Motor neuron (in vitro differentiated cells): ENCODE results near the gene NUP93. TPM values are rescaled to one million over a fixed set of nuclear protein-coding genes. Genes with fewer than 3 reads are reported as not detected.
"Not testable (repeated sequence)": the region's sequence is repeated elsewhere in the genome, so short reads cannot be mapped to it uniquely, and the experiment has no call there.

ENCODE experiments used
- ATAC-seq, 8 experiments: fragments of 200-7000 bp; cut with Tn5 transposase; replicated peaks in 6 of 8; 2 replicates each; pipeline ENCODE4 v1.8.0; 2021; ENCODE audit warnings: mild to moderate bottlenecking in 8 of 8, moderate library complexity in 8 of 8
- H3K27ac ChIP-seq, 2 donors: fragments of 250-450 bp; sonication (Bioruptor Pico); 2 replicates each; pipeline ENCODE4 v1.9.0; 2021; ENCODE audit warnings: antibody characterized with exemption in 2 of 2, mild to moderate bottlenecking in 2 of 2, moderate library complexity in 1 of 2
- H3K4me1 ChIP-seq, 2 donors: fragments of 250-450 bp; sonication (Bioruptor Pico); replicated peaks in 1 of 2; 2 replicates each; pipeline ENCODE4 v1.6.1; 2021; ENCODE audit warnings: antibody characterized with exemption in 2 of 2, mild to moderate bottlenecking in 2 of 2, moderate library complexity in 1 of 2
- H3K4me3 ChIP-seq, 5 donors: fragments of 250-450 bp; sonication (Bioruptor Pico); 2 replicates each; pipeline ENCODE4 v1.9.0; 2021; ENCODE audit warnings: antibody characterized with exemption in 5 of 5, mild to moderate bottlenecking in 5 of 5, moderate library complexity in 4 of 5
- WGBS, 10 experiments: fragments of 450-650 bp; shearing (Covaris generic); methylation state at CpG; one replicate each; pipeline ENCODE4 v1.0.0; 2022; 5-methylcytosine and 5-hydroxymethylcytosine counted together
- in situ Hi-C, 9 experiments: fragments of 400-800 bp; cut with MboI; loops; one replicate each; pipeline ENCODE4 v1.15.0; 2021; ENCODE audit warnings: low sequenced_read_pairs in 9 of 9, low pct_unique_long_range_greater_than_20kb in 2 of 9; ENCODE audit not compliant: unreplicated experiment in 9 of 9
- total RNA-seq, 8 experiments: library from RNA; unstranded; fragments of 300-600 nt; gene quantifications; 2 replicates each; pipeline versions ENCODE4 v1.2.3 to v1.2.4, GENCODE V29; 2022

The NUP93 gene
- total RNA-seq, 8 experiments from 2014 or later, result 48.6 to 123 (median 95.5) TPM

DNA sequence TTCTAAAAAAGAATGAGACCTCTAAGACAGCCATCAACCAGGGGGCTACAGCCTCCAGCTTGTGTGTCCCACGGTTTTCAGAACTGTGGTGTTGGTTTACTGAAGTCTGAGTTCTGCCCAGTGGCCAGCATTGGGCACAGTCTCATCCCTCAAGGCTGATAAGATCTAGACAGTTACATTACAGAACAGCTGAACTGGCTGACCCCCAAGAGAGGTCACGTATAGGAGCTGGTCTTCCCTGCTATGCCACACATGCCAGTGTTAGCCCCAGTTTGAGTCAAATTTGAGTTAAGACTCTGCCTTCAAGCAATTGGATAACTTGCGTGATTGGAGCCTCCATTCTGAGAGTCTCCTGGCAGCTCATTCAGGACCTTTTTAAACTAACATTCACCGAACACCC, 14.8 kb upstream of the NUP93 start:
- in situ Hi-C loops, result no loop called here
- no peak overlapping the region for H3K4me3 ChIP-seq
- H3K27ac ChIP-seq, result no peak overlapping the region
- ATAC-seq, result no peak
- H3K4me1 ChIP-seq, result no peaks in the 10 kb centered on the region
- 21 to 100% (median 83%) methylated on average over 1 to 4 of the region's 4 CpGs; no CpG with 5 or more reads in 3 of the 10 experiments for WGBS, 10 experiments

DNA sequence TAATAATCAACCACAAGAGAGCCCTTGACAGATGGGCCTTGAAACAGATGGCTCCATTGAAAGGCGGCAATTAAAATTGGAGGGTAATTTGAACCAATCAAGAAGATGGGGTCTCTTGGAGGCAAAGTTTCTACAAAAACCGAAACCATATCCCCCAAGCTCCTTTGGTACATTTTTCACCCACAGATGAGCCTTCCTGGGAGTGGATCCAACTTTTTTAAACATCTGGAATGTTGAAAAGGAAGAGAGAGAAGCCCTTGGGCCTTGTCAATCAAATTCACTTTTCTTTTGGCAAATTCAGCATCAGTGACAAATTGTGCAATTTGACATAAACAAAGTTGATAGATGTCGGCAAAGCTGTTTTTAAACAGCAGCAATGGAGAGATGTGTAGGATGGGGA, 13.2 kb upstream of the NUP93 start:
- Histone ChIP-seq H3K4me1 (no peaks in the 10 kb centered on the region), H3K4me3 (no peak overlapping the region), H3K27ac (no peak overlapping the region)
- ATAC-seq, result no peak
- 31 to 100% (median 73%) methylated on average over 1 to 3 of the region's 3 CpGs; no CpG with 5 or more reads in 1 of the 10 experiments for WGBS, 10 experiments
- in situ Hi-C loops, result no loop called here

DNA sequence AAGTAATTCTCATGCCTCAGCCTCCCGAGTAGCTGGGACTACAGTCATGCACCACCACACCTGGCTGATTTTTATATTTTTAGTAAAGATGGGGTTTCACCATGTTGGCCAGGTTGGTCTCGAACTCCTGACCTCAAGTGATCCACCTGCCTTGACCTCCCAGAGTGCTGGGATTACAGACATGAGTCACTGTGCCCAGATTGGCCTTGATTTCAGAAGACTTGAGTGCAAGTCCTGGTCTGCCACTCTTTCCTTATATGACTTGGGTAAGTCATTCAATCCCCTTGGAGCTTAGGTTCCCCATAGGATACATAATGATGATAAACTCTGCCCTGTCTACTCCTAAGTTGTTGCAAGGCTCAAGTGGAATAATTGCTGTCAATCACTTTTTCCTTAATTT, 12.4 kb upstream of the NUP93 start:
- 40 to 100% (median 100%) methylated on average over 1 of the region's 2 CpGs; no CpG with 5 or more reads in 5 of the 10 experiments for WGBS, 10 experiments
- ATAC-seq, in situ Hi-C loops: not testable (repeated sequence)

GRCh38 chr16:56722200-56722842, 7.6 kb upstream of the NUP93 start:
- 0 to 100% (median 76%) methylated on average over 1 to 5 of the region's 5 CpGs; no CpG with 5 or more reads in 1 of the 10 experiments for WGBS, 10 experiments
- H3K4me1 ChIP-seq, result no peaks in the 10 kb centered on the region
- no peak overlapping the region for H3K4me3 ChIP-seq
- ATAC-seq, result no peak
- no peak overlapping the region for H3K27ac ChIP-seq
- in situ Hi-C loops, result no loop called here

More for the DNA sequence above, 12.4 kb upstream of the NUP93 start:
- H3K4me3 ChIP-seq, H3K27ac ChIP-seq, H3K4me1 ChIP-seq: not testable (repeated sequence)

- no peak overlapping the region for H3K27ac ChIP-seq
- ATAC-seq, result no peak
- in situ Hi-C loops, result no loop called here
- H3K4me3 ChIP-seq, result no peak overlapping the region
- H3K4me1 ChIP-seq, result peaks cover 5 to 7% of the 10 kb centered on the region in 2 donors
- 27 to 95% (median 82%) methylated on average over 1 to 3 of the region's 3 CpGs; no CpG with 5 or more reads in 3 of the 10 experiments for WGBS, 10 experiments
Observed at GRCh38 chr16:56724191-56724590, 5.7 kb upstream of the NUP93 start.

DNA sequence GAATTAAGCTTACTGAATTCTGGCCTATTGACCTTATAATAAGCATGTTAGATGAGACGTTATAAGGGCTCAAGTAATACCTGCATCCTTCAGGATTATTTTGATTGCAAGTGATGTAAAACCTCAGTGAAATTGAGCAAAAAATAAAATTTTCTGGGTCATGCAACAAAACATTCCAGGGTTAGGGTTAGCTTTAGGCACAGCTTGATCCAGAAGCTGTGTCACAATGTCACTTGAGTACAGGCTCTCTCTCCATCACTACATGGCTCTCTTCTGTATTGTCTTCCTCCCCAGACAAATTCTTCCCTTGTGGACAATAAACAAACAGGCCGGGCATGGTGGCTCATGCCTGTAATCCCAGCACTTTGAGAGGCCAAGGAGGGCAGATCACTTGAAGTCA, 3.6 kb upstream of the NUP93 start:
- H3K4me1 ChIP-seq, result peaks cover 12 to 13% of the 10 kb centered on the region in 2 donors
- H3K4me3 ChIP-seq, result no peak overlapping the region
- in situ Hi-C loops, result no loop called here
- no peak overlapping the region for H3K27ac ChIP-seq
- WGBS, 10 experiments, result 30 to 100% (median 89%) methylated on average over 1 to 2 of the region's 2 CpGs; no CpG with 5 or more reads in 1 of the 10 experiments
- no peak for ATAC-seq

- H3K4me3 ChIP-seq, result no peak overlapping the region
- peaks cover 12 to 13% of the 10 kb centered on the region in 2 donors for H3K4me1 ChIP-seq
- 40 to 93% (median 79%) methylated on average over 1 to 6 of the region's 6 CpGs; no CpG with 5 or more reads in 2 of the 10 experiments for WGBS, 10 experiments
- no peak for ATAC-seq
- H3K27ac ChIP-seq, result no peak overlapping the region
- in situ Hi-C loops, result no loop called here
Observed at GRCh38 chr16:56726926-56727325, 3.0 kb upstream of the NUP93 start.

GRCh38 chr16:56728027-56728426, 1.9 kb upstream of the NUP93 start:
- H3K27ac ChIP-seq, result no peak overlapping the region
- ATAC-seq, result no peak
- no peak overlapping the region for H3K4me3 ChIP-seq
- WGBS, 10 experiments, result 83 to 100% (median 94%) methylated on average over 1 of the region's 1 CpG; no CpG with 5 or more reads in 6 of the 10 experiments
- H3K4me1 ChIP-seq, result peaks cover 12 to 13% of the 10 kb centered on the region in 2 donors
- in situ Hi-C loops, result no loop called here

DNA sequence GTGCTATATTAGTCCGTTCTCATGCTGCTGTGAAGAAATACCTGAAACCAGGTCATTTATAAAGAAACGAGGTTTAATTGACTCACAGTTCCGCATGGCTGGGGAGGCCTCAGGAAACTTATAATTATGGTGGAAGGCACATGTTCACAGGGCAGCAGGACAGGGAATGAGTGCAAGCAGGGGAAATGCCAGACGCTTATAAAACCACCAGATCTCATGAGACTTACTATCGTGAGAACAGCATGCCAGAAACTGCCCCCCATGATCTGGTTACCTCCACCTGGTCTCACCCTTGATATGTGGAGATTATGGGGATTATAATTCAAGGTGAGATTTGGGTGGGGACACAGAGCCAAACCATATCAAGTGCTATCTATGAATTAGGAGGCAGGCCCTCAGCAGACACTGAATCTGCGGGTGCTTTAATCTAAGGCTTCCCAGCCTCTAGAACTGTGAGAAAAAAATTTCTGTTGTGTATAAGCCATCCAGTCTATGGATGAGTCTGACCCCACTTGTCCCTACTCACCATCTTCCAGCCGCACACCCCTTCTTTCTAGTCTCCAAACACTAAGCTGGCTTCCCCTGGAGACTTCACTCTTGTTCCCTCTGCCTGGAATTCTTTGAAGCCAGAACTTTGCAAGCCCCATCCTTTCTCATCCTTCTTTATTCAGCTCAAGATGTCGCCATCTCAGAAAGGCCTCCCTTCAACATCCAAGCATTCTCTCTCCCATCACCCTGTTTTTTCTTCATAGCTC, 772 bp upstream of the NUP93 start:
- in situ Hi-C loops, result no loop called here
- Histone ChIP-seq H3K4me1 (peaks cover 12 to 13% of the 10 kb centered on the region in 2 donors), H3K4me3 (peak overlapping the region; percentile 65 to 94 (median 89)), H3K27ac (peak overlapping the region; percentile 54)
- WGBS, 10 experiments, result 23 to 83% (median 49%) methylated on average over 1 to 6 of the region's 8 CpGs
- peak; percentile 11 to 36 (median 20) for ATAC-seq

- Histone ChIP-seq H3K4me3 (no peak overlapping the region), H3K4me1 (peaks cover 12 to 13% of the 10 kb centered on the region in 2 donors), H3K27ac (no peak overlapping the region)
- WGBS, 10 experiments, result 67 to 100% (median 86%) methylated on average over 1 to 2 of the region's 2 CpGs; no CpG with 5 or more reads in 3 of the 10 experiments
- in situ Hi-C loops, result no loop called here
- no peak for ATAC-seq
Observed at GRCh38 chr16:56732366-56732765, 2.4 kb downstream of the NUP93 start.

DNA sequence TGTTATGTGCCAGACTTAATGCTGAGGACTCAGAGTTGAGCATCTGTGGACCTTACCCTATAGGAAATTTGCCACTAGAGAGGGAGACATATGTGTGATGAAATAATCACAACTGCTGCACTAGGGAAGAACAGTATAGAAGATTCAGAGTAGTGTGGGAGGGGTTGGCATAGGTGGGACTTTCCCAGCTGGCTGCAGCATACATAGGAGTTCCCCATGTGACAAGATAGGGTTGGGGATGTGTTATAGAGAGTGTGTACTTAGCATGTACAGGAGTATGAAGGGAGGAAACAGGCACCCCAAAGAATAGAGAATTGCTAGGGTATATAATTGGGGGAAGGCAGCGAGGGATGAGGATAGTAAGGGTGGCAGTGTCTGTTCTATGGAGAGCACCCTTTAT, 2.9 kb downstream of the NUP93 start:
- peaks cover 12 to 13% of the 10 kb centered on the region in 2 donors for H3K4me1 ChIP-seq
- no peak for ATAC-seq
- no peak overlapping the region for H3K27ac ChIP-seq
- WGBS, 10 experiments, result 86 to 100% (median 100%) methylated on average over 1 of the region's 1 CpG; no CpG with 5 or more reads in 4 of the 10 experiments
- no peak overlapping the region for H3K4me3 ChIP-seq
- in situ Hi-C loops, result no loop called here

GRCh38 chr16:56734429-56734828, 4.5 kb downstream of the NUP93 start:
- peak in 2 of 8 experiments; percentile 8 to 38 for ATAC-seq
- in situ Hi-C loops, result no loop called here

DNA sequence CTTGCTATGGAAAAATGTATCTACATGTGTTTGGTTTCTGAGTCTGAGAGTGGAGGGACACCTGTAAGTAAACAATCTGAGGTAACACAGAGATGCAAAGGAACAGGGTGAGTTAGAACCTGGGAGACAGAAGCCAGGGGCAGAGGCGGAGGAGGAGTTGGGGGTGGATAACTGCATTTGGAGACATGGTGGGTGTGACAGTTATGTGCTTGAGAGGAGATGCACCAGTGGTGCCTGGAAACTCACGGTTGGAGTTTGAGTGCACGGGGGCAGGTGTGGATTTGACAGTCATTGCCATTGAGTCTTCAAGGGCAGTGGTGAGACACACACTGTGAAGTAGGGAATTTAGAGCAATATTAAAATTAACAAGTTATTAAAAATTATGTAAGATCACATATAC, 6.5 kb downstream of the NUP93 start:
- no peaks in the 10 kb centered on the region for H3K4me1 ChIP-seq
- H3K27ac ChIP-seq, result no peak overlapping the region
- 74 to 100% (median 88%) methylated on average over 1 to 3 of the region's 3 CpGs; no CpG with 5 or more reads in 2 of the 10 experiments for WGBS, 10 experiments
- in situ Hi-C loops, result no loop called here
- H3K4me3 ChIP-seq, result no peak overlapping the region
- no peak for ATAC-seq

More at GRCh38 chr16:56734429-56734828, 4.5 kb downstream of the NUP93 start:
- WGBS, 10 experiments, result 75 to 100% (median 90%) methylated on average over 1 to 3 of the region's 3 CpGs; no CpG with 5 or more reads in 3 of the 10 experiments
- no peak overlapping the region for H3K4me3 ChIP-seq
- peaks cover 6 to 7% of the 10 kb centered on the region in 2 donors for H3K4me1 ChIP-seq
- H3K27ac ChIP-seq, result no peak overlapping the region
